Measurements from ENCODE around the gene ARNT2. TPM values are rescaled to one million over a fixed set of nuclear protein-coding genes. Genes with fewer than 3 reads are reported as not detected.

ARNT2 gene
- total RNA-seq, 2 experiments from 2014 or later: not detected

DNA sequence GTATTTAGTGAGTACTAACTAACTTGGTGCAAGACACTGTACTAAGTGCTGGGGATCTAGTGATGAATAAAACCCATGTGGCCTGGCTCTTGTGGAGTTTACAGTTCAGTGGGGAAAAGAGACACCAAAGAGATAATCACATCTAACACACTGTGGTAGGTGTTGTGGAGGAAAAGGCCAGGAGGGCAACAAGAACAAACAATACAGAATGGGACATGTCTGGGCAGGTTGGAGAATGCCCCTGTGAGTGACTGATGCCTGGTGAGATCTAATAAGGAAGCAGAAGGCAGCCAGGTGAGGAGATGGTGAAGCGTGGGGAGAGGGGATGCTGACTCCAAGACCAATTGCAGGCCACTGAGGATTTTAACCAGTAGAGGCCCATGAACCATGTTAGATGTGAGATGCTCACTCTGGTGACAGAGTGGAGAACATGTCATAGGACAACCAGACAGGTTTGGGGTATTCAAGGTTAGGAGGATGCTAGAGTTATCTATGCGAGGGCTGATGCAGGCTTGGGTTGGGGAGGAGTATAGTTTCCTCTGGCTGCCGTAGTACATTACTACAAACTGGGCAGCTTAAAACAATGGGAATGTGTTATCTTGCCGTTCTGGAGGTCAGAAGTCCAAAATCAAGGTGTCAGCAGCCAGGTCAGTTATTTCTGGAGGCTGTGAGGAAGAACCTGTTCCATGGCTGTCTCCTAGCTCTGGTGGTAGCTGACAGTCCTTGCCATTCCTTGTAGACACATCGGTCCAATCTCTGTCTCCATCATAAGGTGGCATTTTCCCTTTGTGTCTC, 81.4 kb downstream of the ARNT2 start:
- ATAC-seq (no peak), DNase-seq (no peak)
- no peak overlapping the region for H3K4me3 Mint-ChIP-seq
- H3K36me3 Mint-ChIP-seq: no peaks in the 10 kb centered on the region
- no peaks in the 10 kb centered on the region for H3K4me1 Mint-ChIP-seq
- no peaks in the 10 kb centered on the region for H3K9me3 Mint-ChIP-seq (ENCODE audit: low read depth)
- peaks cover 8% of the 10 kb centered on the region for H3K27me3 Mint-ChIP-seq
- CTCF ChIA-PET: no interaction called here
- no peak overlapping the region for H3K27ac Mint-ChIP-seq

DNA sequence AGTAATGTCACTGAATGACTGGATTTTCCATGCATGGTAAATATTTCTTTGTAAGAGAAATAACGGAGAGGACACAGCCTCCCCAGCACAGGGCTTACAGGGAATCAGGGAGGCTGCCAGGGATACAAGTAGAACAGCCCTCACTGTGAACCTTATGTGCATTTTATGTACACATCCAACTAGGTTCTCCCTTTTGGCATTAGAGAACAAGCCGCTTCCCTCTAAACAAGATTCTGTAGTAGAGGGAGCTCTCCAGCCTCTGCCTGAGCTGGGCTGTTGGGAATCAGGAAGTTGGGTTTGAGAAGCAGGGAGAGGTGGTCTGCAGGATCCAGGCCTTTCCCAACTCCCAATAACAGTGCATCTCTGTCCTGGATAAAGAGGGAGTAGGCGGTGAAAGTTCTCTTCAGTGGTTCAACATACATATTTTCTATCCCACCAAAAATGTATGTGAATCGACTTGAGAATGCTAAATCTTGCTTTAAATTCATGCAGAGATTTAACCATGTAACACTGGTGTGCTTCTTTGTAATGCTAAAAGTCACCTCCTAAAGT, 83.7 kb downstream of the ARNT2 start:
- CTCF ChIA-PET: no interaction called here
- no peaks in the 10 kb centered on the region for H3K4me1 Mint-ChIP-seq

GRCh38 chr15:80489030-80489594, 84.9 kb downstream of the ARNT2 start:
- H3K4me3 Mint-ChIP-seq: no peak overlapping the region
- ATAC-seq (no peak), DNase-seq (no peak)
- CTCF ChIA-PET: interaction anchor here (1.0 kb wide), 1 partner anchor 14 kb away, joined by 3 read pairs; no protein-coding TSS in a partner anchor
- H3K4me1 Mint-ChIP-seq: no peaks in the 10 kb centered on the region
- peaks cover 19% of the 10 kb centered on the region for H3K27me3 Mint-ChIP-seq
- no peaks in the 10 kb centered on the region for H3K9me3 Mint-ChIP-seq (ENCODE audit: low read depth)
- no peak overlapping the region for H3K27ac Mint-ChIP-seq
- H3K36me3 Mint-ChIP-seq: no peaks in the 10 kb centered on the region

More for the DNA sequence above, 83.7 kb downstream of the ARNT2 start:
- no peaks in the 10 kb centered on the region for H3K36me3 Mint-ChIP-seq
- H3K27ac Mint-ChIP-seq: no peak overlapping the region
- DNase-seq (no peak), ATAC-seq (no peak)
- H3K9me3 Mint-ChIP-seq (ENCODE audit: low read depth): no peaks in the 10 kb centered on the region
- peaks cover 16% of the 10 kb centered on the region for H3K27me3 Mint-ChIP-seq
- H3K4me3 Mint-ChIP-seq: no peak overlapping the region

DNA sequence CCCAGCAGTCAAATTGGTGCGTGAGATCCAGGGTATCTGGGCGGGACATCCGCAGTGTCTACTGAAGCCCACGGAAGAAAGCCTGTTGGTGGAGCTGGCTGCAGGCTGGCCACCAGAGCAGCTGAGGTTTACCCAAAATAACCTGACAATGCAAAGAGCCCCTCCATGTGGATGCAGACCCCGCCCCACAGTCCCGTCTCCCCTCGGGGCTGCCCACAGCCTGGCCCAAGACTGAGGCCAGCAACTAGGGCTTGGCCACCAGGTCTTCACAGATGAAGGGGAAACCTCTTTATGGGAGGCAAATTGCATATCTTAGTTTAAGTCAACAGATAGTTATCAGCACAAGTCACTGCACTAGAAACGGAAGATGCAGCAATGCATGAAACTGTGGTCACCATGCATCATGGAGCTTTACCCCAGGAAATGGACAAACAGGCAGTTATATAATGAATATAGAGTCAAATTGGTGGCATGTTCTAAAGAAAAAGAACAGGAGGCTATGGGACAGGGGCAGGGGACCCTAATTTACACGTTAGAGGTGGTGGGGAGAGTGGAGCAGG, 86.3 kb downstream of the ARNT2 start:
- no peaks in the 10 kb centered on the region for H3K4me1 Mint-ChIP-seq
- H3K9me3 Mint-ChIP-seq (ENCODE audit: low read depth): no peaks in the 10 kb centered on the region
- ATAC-seq (no peak), DNase-seq (no peak)
- H3K36me3 Mint-ChIP-seq: no peaks in the 10 kb centered on the region
- H3K4me3 Mint-ChIP-seq: no peak overlapping the region
- peaks cover 19% of the 10 kb centered on the region for H3K27me3 Mint-ChIP-seq
- CTCF ChIA-PET: no interaction called here
- H3K27ac Mint-ChIP-seq: no peak overlapping the region

DNA sequence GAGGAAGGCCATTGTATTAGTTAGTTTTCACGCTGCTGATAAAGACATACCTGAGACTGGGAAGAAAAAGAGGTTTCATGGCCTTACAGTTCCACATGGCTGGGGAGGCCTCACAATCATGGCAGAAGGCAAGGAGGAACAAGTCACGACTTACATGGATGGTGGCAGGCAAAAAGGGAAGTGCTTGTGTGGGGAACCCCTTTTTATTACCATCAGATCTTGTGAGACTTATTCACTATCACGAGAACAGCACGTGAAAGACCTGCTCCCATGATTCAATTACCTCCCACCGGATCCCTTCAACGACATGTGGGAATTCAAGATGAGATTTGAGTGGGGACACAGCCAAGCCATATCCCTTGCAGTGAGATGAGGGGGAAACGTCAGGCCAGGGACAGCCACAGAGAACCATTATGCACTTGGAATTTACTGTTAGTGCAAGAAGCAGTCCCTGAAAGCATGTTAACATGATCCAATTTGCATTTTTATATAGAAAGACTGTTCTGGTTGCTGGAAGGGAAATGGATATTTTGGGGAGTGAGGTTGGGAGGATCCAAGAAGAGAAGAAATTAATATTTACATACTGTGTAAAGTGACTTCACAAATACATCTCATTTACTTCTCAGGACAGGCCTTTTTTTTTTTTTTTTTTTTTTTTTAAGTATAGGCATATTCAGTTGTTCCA, 87.1 kb downstream of the ARNT2 start:
- Mint-ChIP-seq H3K36me3 (no peaks in the 10 kb centered on the region), H3K9me3 (ENCODE audit: low read depth) (no peaks in the 10 kb centered on the region), H3K27ac (no peak overlapping the region), H3K4me1 (no peaks in the 10 kb centered on the region), H3K27me3 (peaks cover 19% of the 10 kb centered on the region), H3K4me3 (no peak overlapping the region)
- CTCF ChIA-PET: no interaction called here
- ATAC-seq: no peak
- no peak for DNase-seq

DNA sequence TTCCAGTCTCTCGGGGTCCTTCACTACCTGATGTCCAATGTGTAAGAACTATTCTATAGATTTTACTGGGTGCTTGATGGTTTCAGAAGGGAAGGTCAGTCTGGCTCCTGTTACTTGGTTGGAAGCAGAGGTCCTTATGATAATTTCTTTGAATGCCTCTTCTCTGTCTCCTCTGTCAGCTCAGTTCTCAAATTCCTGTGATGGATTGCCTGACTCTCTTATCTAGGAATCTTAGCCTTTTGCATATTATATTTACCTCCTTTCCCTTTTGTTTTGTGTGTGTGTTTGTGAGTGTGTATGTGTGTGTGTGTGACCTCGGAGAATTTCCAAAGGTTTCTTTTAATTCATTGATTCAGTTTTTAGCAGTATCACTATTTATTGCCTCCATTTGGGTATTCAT, 88.2 kb downstream of the ARNT2 start:
- Mint-ChIP-seq H3K4me1 (no peaks in the 10 kb centered on the region), H3K9me3 (ENCODE audit: low read depth) (no peaks in the 10 kb centered on the region), H3K36me3 (no peaks in the 10 kb centered on the region), H3K4me3 (no peak overlapping the region), H3K27me3 (peaks cover 19% of the 10 kb centered on the region), H3K27ac (no peak overlapping the region)
- ATAC-seq: no peak
- DNase-seq: no peak
- CTCF ChIA-PET: no interaction called here

DNA sequence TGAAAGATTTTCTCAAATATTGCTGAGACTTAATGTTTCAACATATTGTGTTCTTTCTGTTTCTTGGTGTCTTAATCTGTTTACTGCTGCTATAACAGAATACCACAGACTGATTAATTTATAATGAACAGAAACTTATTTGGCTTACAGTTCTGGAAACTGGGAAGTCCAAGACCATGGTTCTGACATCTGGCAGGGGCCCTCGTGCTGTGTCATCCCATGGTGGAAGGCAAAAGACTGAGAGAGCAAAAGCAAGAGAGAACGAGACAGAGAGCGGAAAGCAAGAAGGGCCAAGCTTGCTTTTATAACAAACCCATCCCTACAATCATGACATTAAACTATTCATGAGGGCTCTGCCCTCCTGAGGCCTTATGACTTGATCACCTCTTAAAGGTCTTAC, 88.7 kb downstream of the ARNT2 start:
- H3K27ac Mint-ChIP-seq: no peak overlapping the region
- no peak overlapping the region for H3K4me3 Mint-ChIP-seq
- CTCF ChIA-PET: no interaction called here
- no peak for ATAC-seq
- no peak for DNase-seq
- peaks cover 19% of the 10 kb centered on the region for H3K27me3 Mint-ChIP-seq
- H3K36me3 Mint-ChIP-seq: no peaks in the 10 kb centered on the region
- no peaks in the 10 kb centered on the region for H3K9me3 Mint-ChIP-seq (ENCODE audit: low read depth)
- no peaks in the 10 kb centered on the region for H3K4me1 Mint-ChIP-seq

DNA sequence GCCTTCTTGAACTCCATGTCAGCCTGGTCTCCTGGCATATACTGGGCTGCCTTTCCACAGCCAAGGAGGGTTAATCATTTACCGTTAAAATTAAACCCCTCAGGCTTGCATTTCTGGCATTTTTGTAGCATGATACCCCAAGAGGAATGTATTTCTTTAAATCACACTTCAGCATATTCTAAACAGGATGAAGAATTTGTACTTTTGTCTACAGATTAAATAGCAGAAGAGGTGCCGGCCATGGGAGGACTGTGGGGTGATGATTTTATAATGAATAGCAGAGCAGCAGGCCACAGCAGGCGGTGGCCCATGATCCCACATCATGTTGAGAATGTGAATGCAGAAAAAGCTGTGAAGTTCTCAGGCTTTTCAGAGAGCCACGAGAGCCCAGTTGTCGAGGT, 90.2 kb downstream of the ARNT2 start:
- H3K4me3 Mint-ChIP-seq: no peak overlapping the region
- peaks cover 14% of the 10 kb centered on the region for H3K27me3 Mint-ChIP-seq
- no peaks in the 10 kb centered on the region for H3K9me3 Mint-ChIP-seq (ENCODE audit: low read depth)
- ATAC-seq (no peak), DNase-seq (no peak)
- no peak overlapping the region for H3K27ac Mint-ChIP-seq
- H3K36me3 Mint-ChIP-seq: no peaks in the 10 kb centered on the region
- H3K4me1 Mint-ChIP-seq: no peaks in the 10 kb centered on the region
- CTCF ChIA-PET: no interaction called here

DNA sequence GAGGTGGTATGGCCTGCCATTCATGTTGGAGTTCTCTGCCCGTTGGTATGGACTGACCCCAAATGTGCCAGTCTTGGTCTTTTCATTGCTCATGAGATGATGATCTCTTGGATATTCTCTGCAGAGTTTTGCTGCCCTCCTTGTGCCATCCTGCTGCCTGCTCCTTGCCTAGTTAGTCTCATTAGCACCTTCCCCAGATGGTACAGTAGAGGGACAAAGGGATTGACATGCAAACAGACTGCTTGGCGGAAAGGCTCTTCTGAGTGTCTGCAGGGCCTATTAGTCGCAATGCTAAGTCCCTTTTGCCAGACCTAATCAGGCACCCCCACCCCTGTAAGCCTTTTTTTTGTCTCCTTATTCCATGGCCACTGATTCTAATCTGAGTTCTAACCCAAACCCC, 90.6 kb downstream of the ARNT2 start:
- CTCF ChIA-PET: no interaction called here
- DNase-seq (no peak), ATAC-seq (no peak)
- H3K36me3 Mint-ChIP-seq: no peaks in the 10 kb centered on the region
- H3K9me3 Mint-ChIP-seq (ENCODE audit: low read depth): no peaks in the 10 kb centered on the region
- no peaks in the 10 kb centered on the region for H3K4me1 Mint-ChIP-seq
- H3K27me3 Mint-ChIP-seq: peaks cover 13% of the 10 kb centered on the region
- no peak overlapping the region for H3K27ac Mint-ChIP-seq
- H3K4me3 Mint-ChIP-seq: no peak overlapping the region

GRCh38 chr15:80495401-80495942, 91.3 kb downstream of the ARNT2 start:
- Mint-ChIP-seq H3K9me3 (ENCODE audit: low read depth) (no peaks in the 10 kb centered on the region), H3K4me1 (no peaks in the 10 kb centered on the region), H3K27me3 (peaks cover 11% of the 10 kb centered on the region), H3K27ac (no peak overlapping the region), H3K4me3 (no peak overlapping the region), H3K36me3 (no peaks in the 10 kb centered on the region)
- ATAC-seq: no peak
- CTCF ChIA-PET: no interaction called here
- DNase-seq: peak; percentile 38

GRCh38 chr15:80496096-80496495, 91.9 kb downstream of the ARNT2 start:
- peaks cover 7% of the 10 kb centered on the region for H3K27me3 Mint-ChIP-seq
- H3K27ac Mint-ChIP-seq: no peak overlapping the region
- no peak for ATAC-seq
- no peaks in the 10 kb centered on the region for H3K4me1 Mint-ChIP-seq
- DNase-seq: peak; percentile 18
- H3K36me3 Mint-ChIP-seq: no peaks in the 10 kb centered on the region
- no peaks in the 10 kb centered on the region for H3K9me3 Mint-ChIP-seq (ENCODE audit: low read depth)
- H3K4me3 Mint-ChIP-seq: no peak overlapping the region
- CTCF ChIA-PET: no interaction called here

- Mint-ChIP-seq H3K36me3 (no peaks in the 10 kb centered on the region), H3K4me3 (no peak overlapping the region), H3K9me3 (ENCODE audit: low read depth) (no peaks in the 10 kb centered on the region), H3K27me3 (peaks cover 8% of the 10 kb centered on the region), H3K27ac (no peak overlapping the region), H3K4me1 (no peaks in the 10 kb centered on the region)
- CTCF ChIA-PET: no interaction called here
- DNase-seq (no peak), ATAC-seq (no peak)
Measured at GRCh38 chr15:80497221-80497620, 93.0 kb downstream of the ARNT2 start.

GRCh38 chr15:80498652-80499051, 94.5 kb downstream of the ARNT2 start:
- H3K27ac Mint-ChIP-seq: no peak overlapping the region
- no peaks in the 10 kb centered on the region for H3K9me3 Mint-ChIP-seq (ENCODE audit: low read depth)
- CTCF ChIA-PET: no interaction called here
- H3K4me1 Mint-ChIP-seq: no peaks in the 10 kb centered on the region
- DNase-seq: peak; percentile 12
- no peak overlapping the region for H3K4me3 Mint-ChIP-seq
- no peaks in the 10 kb centered on the region for H3K36me3 Mint-ChIP-seq
- ATAC-seq: no peak
- H3K27me3 Mint-ChIP-seq: peaks cover 3% of the 10 kb centered on the region
